NB4 (cell line): ENCODE results near the gene DNMT3A.

ENCODE experiments used
- MYC ChIP-seq: IDR thresholded peaks from 2 replicates; pipeline ENCODE4 v1.6.1; 2011; ENCODE audit warnings: low read depth, low read length
- POLR2A ChIP-seq: IDR thresholded peaks from 2 replicates; pipeline ENCODE4 v1.6.1; 2011; ENCODE audit warnings: mild to moderate bottlenecking; ENCODE audit not compliant: insufficient read length; ENCODE audit errors: extremely low read depth
- TF ChIP-seq, protein P1 (sequence below): IDR thresholded peaks from one replicate; pipeline ENCODE4 v1.5.1; 2012; ENCODE audit warnings: low read depth, low read length
- TF ChIP-seq, protein P2 (sequence below): IDR thresholded peaks from 2 replicates; pipeline ENCODE4 v1.6.1; 2011; ENCODE audit warnings: low read depth, low read length

DNA sequence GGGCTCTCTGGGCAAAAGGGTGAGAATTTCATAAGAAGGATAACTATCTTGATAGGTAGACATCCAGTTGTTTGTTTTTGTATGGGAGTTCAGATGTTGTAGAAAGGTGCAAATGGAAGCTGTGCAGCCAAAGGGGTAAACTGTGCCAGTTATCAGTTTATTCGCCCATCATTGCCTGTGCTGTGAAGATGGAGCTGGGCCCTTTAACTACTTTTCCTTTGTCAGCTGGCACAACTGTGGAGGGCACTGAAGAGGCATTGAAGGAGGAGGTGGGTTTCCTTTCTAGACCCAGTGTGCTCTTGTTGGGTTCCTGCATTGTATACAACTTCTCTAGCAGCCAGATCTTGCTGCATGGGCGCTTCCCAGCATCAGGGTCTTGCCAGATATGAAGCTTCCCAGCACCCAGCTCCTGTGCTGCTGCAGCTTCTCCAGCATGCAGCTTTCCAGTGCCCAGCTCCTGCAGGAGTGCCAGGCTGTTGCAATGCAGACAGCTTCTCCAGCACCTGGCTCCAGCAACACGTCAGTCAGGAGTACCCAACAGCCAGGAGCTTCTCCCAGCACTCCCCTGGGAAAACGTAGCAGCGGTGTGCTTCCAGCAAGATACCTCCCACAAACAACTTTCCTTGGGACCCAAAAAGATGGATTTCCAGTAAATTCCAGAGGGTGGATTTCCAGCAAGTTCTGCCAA lies 15.3 kb downstream of the DNMT3A start:
- TF ChIP-seq, protein P1, sequence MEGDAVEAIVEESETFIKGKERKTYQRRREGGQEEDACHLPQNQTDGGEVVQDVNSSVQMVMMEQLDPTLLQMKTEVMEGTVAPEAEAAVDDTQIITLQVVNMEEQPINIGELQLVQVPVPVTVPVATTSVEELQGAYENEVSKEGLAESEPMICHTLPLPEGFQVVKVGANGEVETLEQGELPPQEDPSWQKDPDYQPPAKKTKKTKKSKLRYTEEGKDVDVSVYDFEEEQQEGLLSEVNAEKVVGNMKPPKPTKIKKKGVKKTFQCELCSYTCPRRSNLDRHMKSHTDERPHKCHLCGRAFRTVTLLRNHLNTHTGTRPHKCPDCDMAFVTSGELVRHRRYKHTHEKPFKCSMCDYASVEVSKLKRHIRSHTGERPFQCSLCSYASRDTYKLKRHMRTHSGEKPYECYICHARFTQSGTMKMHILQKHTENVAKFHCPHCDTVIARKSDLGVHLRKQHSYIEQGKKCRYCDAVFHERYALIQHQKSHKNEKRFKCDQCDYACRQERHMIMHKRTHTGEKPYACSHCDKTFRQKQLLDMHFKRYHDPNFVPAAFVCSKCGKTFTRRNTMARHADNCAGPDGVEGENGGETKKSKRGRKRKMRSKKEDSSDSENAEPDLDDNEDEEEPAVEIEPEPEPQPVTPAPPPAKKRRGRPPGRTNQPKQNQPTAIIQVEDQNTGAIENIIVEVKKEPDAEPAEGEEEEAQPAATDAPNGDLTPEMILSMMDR = no peak
- TF ChIP-seq POLR2A (no peak), MYC (no peak)
- TF ChIP-seq, protein P2, sequence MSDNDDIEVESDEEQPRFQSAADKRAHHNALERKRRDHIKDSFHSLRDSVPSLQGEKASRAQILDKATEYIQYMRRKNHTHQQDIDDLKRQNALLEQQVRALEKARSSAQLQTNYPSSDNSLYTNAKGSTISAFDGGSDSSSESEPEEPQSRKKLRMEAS = no peak
